Measurements from ENCODE around the gene JADE2. TPM values are rescaled to one million over a fixed set of nuclear protein-coding genes. Genes with fewer than 3 reads are reported as not detected.

Gene JADE2
- total and polyA plus RNA-seq, 2 of the 8 experiments (the other 6 are each of a cell fraction or from before 2014, with no cell fraction given) = 19.2 to 55.8 TPM

DNA sequence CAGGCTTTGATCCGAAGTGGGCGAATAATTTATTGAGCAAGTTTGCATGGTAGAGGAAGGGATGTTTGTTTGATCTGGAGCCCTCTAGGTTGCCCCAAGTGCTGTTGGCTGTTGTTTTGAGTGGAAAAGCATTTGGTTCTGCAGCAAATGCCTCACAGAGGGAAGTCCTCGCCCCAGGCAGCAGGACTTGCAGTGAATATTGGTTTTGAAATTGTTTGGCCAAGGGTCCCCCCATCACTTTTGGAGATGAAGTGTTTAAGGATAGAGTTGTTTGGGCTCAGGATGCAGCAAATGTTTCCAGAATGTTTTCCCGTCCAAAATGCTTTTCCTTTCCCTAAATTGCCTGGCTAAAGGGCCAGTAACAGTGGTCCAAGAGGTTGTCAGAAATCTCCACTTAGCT is 3.1 kb downstream of the JADE2 start:
- ChIA-PET CTCF (ENCODE audit: partially characterized antibody) (interaction anchor here (0.6 to 10.9 kb wide), 30 partner anchors 8 to 160 kb away, joined by 3 to 121 read pairs (median 4); partner anchors contain the start of genes CDKN2AIPNL and UBE2B), POLR2A (ENCODE audit: partially characterized antibody) (interaction anchor here (0.6 to 7.7 kb wide), 16 partner anchors 8 to 302 kb away, joined by 3 to 131 read pairs (median 8); partner anchors contain the start of genes CDKN2AIPNL and PPP2CA)
- H3K23ac ChIP-seq (ENCODE audit: insufficient read length) = no peak overlapping the region
- FAIRE-seq = no peak
- no peaks in the 10 kb centered on the region for H4K20me1 ChIP-seq (replicated peaks in 1 of 2; ENCODE audit: control insufficient read depth in 1 of 2, insufficient read depth in 2 of 2, low read length in 2 of 2)
- H2BK5ac ChIP-seq (ENCODE audit: low read depth, low read length) = peak overlapping the region; percentile 76; the same call in 1 of the 2 replicates
- peaks cover 22% of the 10 kb centered on the region for H3K79me1 ChIP-seq (ENCODE audit: low read depth, low read length)
- peak overlapping the region in 1 of 4 experiments; percentile 42; a peak in 1 of 7 replicates for H3K9ac ChIP-seq (replicated peaks in 1 of 4; ENCODE audit: extremely low read depth in 1 of 4, low read depth in 3 of 4, low read length in 3 of 4)
- H4K5ac ChIP-seq (ENCODE audit: insufficient read length, low read depth, low read length) = peak overlapping the region; percentile 18
- H3K18ac ChIP-seq (ENCODE audit: extremely low read depth, low read length) = peak overlapping the region; percentile 62; the same call in 1 of the 2 replicates
- 64% methylated on average over 4 of the region's 4 CpGs; no CpG with 5 or more reads in 1 of the 2 experiments for WGBS, 2 experiments (ENCODE audit: extremely low coverage in 1 of 2, insufficient coverage in 1 of 2, insufficient read length in 1 of 2, insufficient replicate concordance in 2 of 2, low coverage in 1 of 2, low lambda C conversion rate in 2 of 2, missing lambda C conversion rate in 1 of 2)
- H3K4me3 ChIP-seq (ENCODE audit: extremely low read depth in 1 of 4, insufficient read depth in 2 of 4, low read depth in 3 of 4, low read length in 4 of 4) = peak overlapping the region; percentile 34 to 80 (median 60); a peak in 7 of 8 replicates
- no peaks in the 10 kb centered on the region for H3K36me3 ChIP-seq (ENCODE audit: control insufficient read depth in 2 of 4, insufficient read depth in 4 of 4, low read length in 3 of 4)
- H3K27ac ChIP-seq (ENCODE audit: low read depth, low read length) = no peak overlapping the region
- H2AK5ac ChIP-seq (ENCODE audit: low read depth, low read length) = peak overlapping the region; percentile 83; the same call in 1 of the 2 replicates
- peak overlapping the region; percentile 48 for H3K4ac ChIP-seq (replicated peaks; ENCODE audit: insufficient read length, low read depth, low read length)
- peak overlapping the region; percentile 3 for H4K91ac ChIP-seq (replicated peaks; ENCODE audit: insufficient read length, low read length)
- no peak for DNase-seq (ENCODE audit: low read depth in 1 of 2, low spot score in 2 of 2)
- H3K4me2 ChIP-seq (ENCODE audit: insufficient read depth in 1 of 2, low read depth in 2 of 2, low read length in 2 of 2) = peak overlapping the region; percentile 69 to 74
- peaks cover 18 to 34% (median 27%) of the 10 kb centered on the region in 4 experiments for H3K4me1 ChIP-seq (replicated peaks in 1 of 4; ENCODE audit: control insufficient read depth in 3 of 4, insufficient read depth in 4 of 4, low read length in 3 of 4)
- H3K9me3 ChIP-seq (ENCODE audit: insufficient read depth in 2 of 2, low read depth in 1 of 2, low read length in 1 of 2) = no peaks in the 10 kb centered on the region
- no peak overlapping the region for H4K8ac ChIP-seq (ENCODE audit: extremely low read depth, insufficient read depth, low read length)
- H2BK120ac ChIP-seq (replicated peaks; ENCODE audit: low read depth, low read length) = no peak overlapping the region
- H3K14ac ChIP-seq (ENCODE audit: insufficient read length) = no peak overlapping the region
- no peak overlapping the region for H3K56ac ChIP-seq (replicated peaks; ENCODE audit: insufficient read length, low read depth, low read length)
- H2BK20ac ChIP-seq (ENCODE audit: low read length) = no peak overlapping the region
- peak overlapping the region; percentile 20; the same call in 1 of the 2 replicates for H2BK12ac ChIP-seq (ENCODE audit: low read depth, low read length)
- no peaks in the 10 kb centered on the region for H3K27me3 ChIP-seq (replicated peaks in 1 of 4; ENCODE audit: control insufficient read depth in 3 of 4, extremely low read depth in 1 of 4, insufficient read depth in 3 of 4, low read length in 3 of 4)
- no peak overlapping the region for H2BK15ac ChIP-seq (ENCODE audit: low read length)
- no peak overlapping the region for H2AFZ ChIP-seq (ENCODE audit: low read length)
- TF ChIP-seq TCF12 (IDR thresholded peaks at IDR 0.05; ENCODE audit: low read depth, low read length) (no peak), GTF2F1 (IDR thresholded peaks at IDR 0.05; ENCODE audit: borderline replicate concordance, low read depth, low read length) (no peak), EP300 (IDR thresholded peaks at IDR 0.05; ENCODE audit: borderline replicate concordance in 1 of 2, low read depth in 2 of 2, low read length in 2 of 2) (no peak), TAF7 (optimal IDR thresholded peaks at IDR 0.05; ENCODE audit: borderline replicate concordance, low read depth, low read length) (no peak), RAD21 (IDR thresholded peaks at IDR 0.05 in 1 of 2, conservative IDR thresholded peaks at IDR 0.05 in 1 of 2; ENCODE audit: low read depth in 2 of 2, low read length in 2 of 2) (no peak), PHF8 (conservative IDR thresholded peaks at IDR 0.05; ENCODE audit: low read depth, low read length) (no peak), SIN3A (conservative IDR thresholded peaks at IDR 0.05 in 1 of 2, IDR thresholded peaks at IDR 0.05 in 1 of 2; ENCODE audit: low read depth in 1 of 2, low read length in 2 of 2) (no peak)
- H3K23me2 ChIP-seq (ENCODE audit: low read depth, low read length) = peaks cover 11% of the 10 kb centered on the region; the same call in 1 of the 2 replicates
- H3K79me2 ChIP-seq (ENCODE audit: control insufficient read depth in 1 of 2, insufficient read depth in 2 of 2, low read length in 2 of 2) = peaks cover 27 to 60% of the 10 kb centered on the region in 2 experiments

All from H1 (cell line).